Spleen (tissue), 11 donors: ENCODE data around the gene ASCL5. TPM values are rescaled to one million over a fixed set of nuclear protein-coding genes. Genes with fewer than 3 reads are reported as not detected.
A peak's percentile ranks its signal among the peaks of the same experiment; 100 is the strongest.

Experiments
- DNase-seq: peaks from one replicate; pipeline ENCODE4 v3.0.0-alpha.2; 2020
- H3K27ac ChIP-seq, 8 donors: fragments of 200-600 bp; sonication (generic) in 7 of 8; 1 replicate in 4 of 8; 2 replicates in 4 of 8; pipeline versions ENCODE4 v1.5.0 to v1.8.0; 2016 to 2021; ENCODE audit warnings: inconsistent platforms in 4 of 8, mild to moderate bottlenecking in 4 of 8, moderate library complexity in 1 of 8
- H3K27me3 ChIP-seq, 7 donors: fragments of 200-600 bp; sonication (generic) in 6 of 7; replicated peaks in 1 of 7; 1 replicate in 4 of 7; 2 replicates in 3 of 7; pipeline versions ENCODE4 v1.5.0 to v1.8.0; 2016 to 2021; ENCODE audit warnings: inconsistent platforms in 3 of 7, mild to moderate bottlenecking in 1 of 7
- H3K36me3 ChIP-seq, 6 donors: fragments of 200-600 bp; sonication (generic) in 5 of 6; 1 replicate in 4 of 6; 2 replicates in 2 of 6; pipeline versions ENCODE4 v1.5.0 to v1.8.0; 2016 to 2021; ENCODE audit warnings: inconsistent platforms in 2 of 6
- H3K4me1 ChIP-seq, 6 donors: fragments of 200-600 bp; sonication (generic) in 5 of 6; 1 replicate in 3 of 6; 2 replicates in 3 of 6; pipeline versions ENCODE4 v1.5.0 to v1.8.0; 2016 to 2021; ENCODE audit warnings: inconsistent platforms in 3 of 6
- H3K4me3 ChIP-seq, 8 donors: fragments of 200-600 bp; sonication (generic) in 7 of 8; 1 replicate in 4 of 8; 2 replicates in 4 of 8; pipeline versions ENCODE4 v1.5.0 to v1.8.0; 2016 to 2021; ENCODE audit warnings: inconsistent platforms in 4 of 8, mild to moderate bottlenecking in 4 of 8, moderate library complexity in 2 of 8
- H3K9me3 ChIP-seq, 8 donors: fragments of 200-600 bp; sonication (generic) in 7 of 8; 1 replicate in 4 of 8; 2 replicates in 4 of 8; pipeline versions ENCODE4 v1.5.0 to v1.8.0; 2016 to 2021; ENCODE audit warnings: inconsistent platforms in 4 of 8
- POLR2A ChIP-seq, 3 donors: fragments of 450-650 bp; IDR thresholded peaks; one replicate each; pipeline ENCODE4 v1.5.1; 2017; ENCODE audit warnings: antibody characterized with exemption in 3 of 3, mild to moderate bottlenecking in 1 of 3
- POLR2AphosphoS5 ChIP-seq, 3 donors: sonication (generic); formaldehyde crosslinking; IDR thresholded peaks; one replicate each; pipeline ENCODE4 v1.5.1; 2017; ENCODE audit warnings: antibody characterized with exemption in 3 of 3
- WGBS, 5 donors: extraction: QIAGEN DNeasy Blood & Tissue Kit in 3 of 5; methylation state at CpG; one replicate each; pipeline versions ENCODE4 v1.1.5 to v1.1.7; 2013 to 2018; 5-methylcytosine and 5-hydroxymethylcytosine counted together
- intact Hi-C: fragments of 100-400 bp; cut with DNase I; formaldehyde crosslinking; loops from one replicate; pipeline ENCODE4 v1.15.0; 2023; ENCODE audit warnings: low total_unique reads
- polyA plus RNA-seq, 3 donors: library from polyadenylated mRNA; stranded (reverse); fragments of 200-250 nt; gene quantifications; one replicate each; pipeline ENCODE4 v1.2.1, GENCODE V29; 2013
- total RNA-seq, 7 donors: library from RNA; depleted of rRNA in 3 of 7; stranded (reverse); fragments of >200 nt in 3 of 7; fragmentation: NEBNext Ultra II Directional in 4 of 7; extraction: Animal tissue kit (Norgen Biotek cat#: 25700) in 4 of 7; gene quantifications; one replicate each; pipeline versions ENCODE4 v1.1.0 to v1.2.1, GENCODE V29; 2016 to 2021
- TF ChIP-seq, protein P1 (sequence below), 11 experiments: fragments of 200-600 bp in 7 of 11; fragments of 450-650 bp in 4 of 11; sonication (generic) in 4 of 11; IDR thresholded peaks in 8 of 11; conservative IDR thresholded peaks in 3 of 11; 1 replicate in 7 of 11; 2 replicates in 4 of 11; pipeline versions ENCODE4 v1.4.0 to v1.8.0; 2016 to 2021; ENCODE audit warnings: antibody characterized with exemption in 11 of 11, inconsistent platforms in 4 of 11, mild to moderate bottlenecking in 1 of 11
- donor health status: healthy with polysubstance abuse.
- donor health status: DM: no; HTN: no; CAD: no; lungs with moderate emphysema.
- donor health status: DM: no; HTN: no; CAD: no.
- donor health status: Bipolar disorder and iron deficiency.
- donor health status: healthy.
- donor health status: DM: no; HTN: no; CAD: no.
- donor health status: DM: yes; HTN: yes; CAD: no.

ASCL5 gene
- total and polyA plus RNA-seq, 10 donors, result 0.06 to 0.85 (median 0.09) TPM; not detected in 6

- no peak for TF ChIP-seq POLR2AphosphoS5 (IDR thresholded peaks at IDR 0.05)
- TF ChIP-seq, protein P1, sequence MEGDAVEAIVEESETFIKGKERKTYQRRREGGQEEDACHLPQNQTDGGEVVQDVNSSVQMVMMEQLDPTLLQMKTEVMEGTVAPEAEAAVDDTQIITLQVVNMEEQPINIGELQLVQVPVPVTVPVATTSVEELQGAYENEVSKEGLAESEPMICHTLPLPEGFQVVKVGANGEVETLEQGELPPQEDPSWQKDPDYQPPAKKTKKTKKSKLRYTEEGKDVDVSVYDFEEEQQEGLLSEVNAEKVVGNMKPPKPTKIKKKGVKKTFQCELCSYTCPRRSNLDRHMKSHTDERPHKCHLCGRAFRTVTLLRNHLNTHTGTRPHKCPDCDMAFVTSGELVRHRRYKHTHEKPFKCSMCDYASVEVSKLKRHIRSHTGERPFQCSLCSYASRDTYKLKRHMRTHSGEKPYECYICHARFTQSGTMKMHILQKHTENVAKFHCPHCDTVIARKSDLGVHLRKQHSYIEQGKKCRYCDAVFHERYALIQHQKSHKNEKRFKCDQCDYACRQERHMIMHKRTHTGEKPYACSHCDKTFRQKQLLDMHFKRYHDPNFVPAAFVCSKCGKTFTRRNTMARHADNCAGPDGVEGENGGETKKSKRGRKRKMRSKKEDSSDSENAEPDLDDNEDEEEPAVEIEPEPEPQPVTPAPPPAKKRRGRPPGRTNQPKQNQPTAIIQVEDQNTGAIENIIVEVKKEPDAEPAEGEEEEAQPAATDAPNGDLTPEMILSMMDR (IDR thresholded peaks at IDR 0.05 in 8 of 11, conservative IDR thresholded peaks at IDR 0.05 in 3 of 11), result peak in 8 of 11 experiments; percentile 21 to 64 (median 51)
- H3K4me3 ChIP-seq, result no peak overlapping the region
- 67 to 78% (median 72%) methylated on average over 12 of the region's 12 CpGs for WGBS, 5 donors
- H3K4me1 ChIP-seq, result no peaks in the 10 kb centered on the region
- intact Hi-C loops, result no loop called here
- peaks cover 0 to 13% (median 0%) of the 10 kb centered on the region in 7 donors for H3K27me3 ChIP-seq
- H3K27ac ChIP-seq, result no peak overlapping the region
- no peaks in the 10 kb centered on the region for H3K9me3 ChIP-seq
- H3K36me3 ChIP-seq, result no peaks in the 10 kb centered on the region
- DNase-seq, result no peak
These were observed 40.9 kb downstream of the ASCL5 start for GRCh38 chr1:201085902-201086735.

- DNase-seq, result no peak
- H3K4me1 ChIP-seq, result no peaks in the 10 kb centered on the region
- intact Hi-C loops, result no loop called here
- H3K27ac ChIP-seq, result no peak overlapping the region
- TF ChIP-seq, protein P1 (IDR thresholded peaks at IDR 0.05 in 8 of 11, conservative IDR thresholded peaks at IDR 0.05 in 3 of 11), result no peak
- no peak for TF ChIP-seq POLR2A (IDR thresholded peaks at IDR 0.05)
- H3K4me3 ChIP-seq, result no peak overlapping the region
- H3K9me3 ChIP-seq, result no peaks in the 10 kb centered on the region
- WGBS, 5 donors, result 52 to 64% (median 62%) methylated on average over 6 of the region's 6 CpGs
- peaks cover 0 to 13% (median 0%) of the 10 kb centered on the region in 7 donors for H3K27me3 ChIP-seq
- no peaks in the 10 kb centered on the region for H3K36me3 ChIP-seq
These were observed 42.7 kb downstream of the ASCL5 start for GRCh38 chr1:201084295-201084694.

GRCh38 chr1:201083741-201084140 is 43.2 kb downstream of the ASCL5 start:
- Histone ChIP-seq H3K4me3 (no peak overlapping the region), H3K36me3 (no peaks in the 10 kb centered on the region), H3K4me1 (no peaks in the 10 kb centered on the region), H3K9me3 (no peaks in the 10 kb centered on the region), H3K27me3 (peaks cover 0 to 13% (median 0%) of the 10 kb centered on the region in 7 donors), H3K27ac (no peak overlapping the region)
- no peak for TF ChIP-seq POLR2A (IDR thresholded peaks at IDR 0.05)
- 56 to 75% (median 72%) methylated on average over 3 of the region's 3 CpGs for WGBS, 5 donors
- no peak for DNase-seq
- intact Hi-C loops, result no loop called here

GRCh38 chr1:201080135-201080534 is 46.8 kb downstream of the ASCL5 start:
- Histone ChIP-seq H3K27ac (no peak overlapping the region), H3K4me3 (no peak overlapping the region), H3K36me3 (no peaks in the 10 kb centered on the region), H3K4me1 (no peaks in the 10 kb centered on the region), H3K27me3 (peaks cover 0 to 8% (median 0%) of the 10 kb centered on the region in 7 donors), H3K9me3 (no peaks in the 10 kb centered on the region)
- no peak for DNase-seq
- TF ChIP-seq POLR2A (IDR thresholded peaks at IDR 0.05), result no peak
- TF ChIP-seq POLR2AphosphoS5 (IDR thresholded peaks at IDR 0.05), result no peak
- TF ChIP-seq, protein P1 (IDR thresholded peaks at IDR 0.05 in 8 of 11, conservative IDR thresholded peaks at IDR 0.05 in 3 of 11), result no peak
- WGBS, 5 donors, result 88 to 99% (median 95%) methylated on average over 3 of the region's 3 CpGs
- intact Hi-C loops, result no loop called here
